GM10266 (cell line): Measurements from ENCODE around the gene NDUFV2.

ENCODE experiments used
- DNase-seq: peaks from one replicate; pipeline ENCODE4 v3.0.0; 2012; ENCODE audit errors: extremely low spot score
- TF ChIP-seq, protein P1 (sequence below): IDR thresholded peaks from 2 replicates; pipeline ENCODE4 v1.5.1; 2012; ENCODE audit warnings: mild to moderate bottlenecking, low read depth; ENCODE audit not compliant: control insufficient read depth, insufficient read depth; ENCODE audit errors: missing control alignments

Gene NDUFV2

DNA sequence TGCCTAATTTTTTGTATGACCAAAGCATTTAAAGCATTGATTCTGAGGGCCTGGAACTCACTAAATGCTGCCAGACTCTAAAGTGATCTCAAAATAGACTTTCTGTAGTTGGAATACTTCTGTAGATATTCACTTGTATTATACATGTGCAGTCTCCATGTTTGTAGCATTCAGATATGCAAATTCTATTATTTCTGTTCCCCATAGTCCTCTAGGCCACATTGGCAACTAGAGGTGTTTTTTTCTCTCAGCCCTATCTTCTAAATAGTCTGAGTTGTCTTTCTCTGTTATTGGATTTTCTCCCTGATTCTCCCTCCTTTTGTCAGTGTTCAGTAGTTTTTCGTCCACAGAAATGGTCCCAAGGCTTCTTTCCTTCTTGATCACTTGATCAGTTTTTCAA, 72.6 kb downstream of the NDUFV2 start:
- no peak for DNase-seq
- TF ChIP-seq, protein P1, sequence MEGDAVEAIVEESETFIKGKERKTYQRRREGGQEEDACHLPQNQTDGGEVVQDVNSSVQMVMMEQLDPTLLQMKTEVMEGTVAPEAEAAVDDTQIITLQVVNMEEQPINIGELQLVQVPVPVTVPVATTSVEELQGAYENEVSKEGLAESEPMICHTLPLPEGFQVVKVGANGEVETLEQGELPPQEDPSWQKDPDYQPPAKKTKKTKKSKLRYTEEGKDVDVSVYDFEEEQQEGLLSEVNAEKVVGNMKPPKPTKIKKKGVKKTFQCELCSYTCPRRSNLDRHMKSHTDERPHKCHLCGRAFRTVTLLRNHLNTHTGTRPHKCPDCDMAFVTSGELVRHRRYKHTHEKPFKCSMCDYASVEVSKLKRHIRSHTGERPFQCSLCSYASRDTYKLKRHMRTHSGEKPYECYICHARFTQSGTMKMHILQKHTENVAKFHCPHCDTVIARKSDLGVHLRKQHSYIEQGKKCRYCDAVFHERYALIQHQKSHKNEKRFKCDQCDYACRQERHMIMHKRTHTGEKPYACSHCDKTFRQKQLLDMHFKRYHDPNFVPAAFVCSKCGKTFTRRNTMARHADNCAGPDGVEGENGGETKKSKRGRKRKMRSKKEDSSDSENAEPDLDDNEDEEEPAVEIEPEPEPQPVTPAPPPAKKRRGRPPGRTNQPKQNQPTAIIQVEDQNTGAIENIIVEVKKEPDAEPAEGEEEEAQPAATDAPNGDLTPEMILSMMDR = no peak

DNA sequence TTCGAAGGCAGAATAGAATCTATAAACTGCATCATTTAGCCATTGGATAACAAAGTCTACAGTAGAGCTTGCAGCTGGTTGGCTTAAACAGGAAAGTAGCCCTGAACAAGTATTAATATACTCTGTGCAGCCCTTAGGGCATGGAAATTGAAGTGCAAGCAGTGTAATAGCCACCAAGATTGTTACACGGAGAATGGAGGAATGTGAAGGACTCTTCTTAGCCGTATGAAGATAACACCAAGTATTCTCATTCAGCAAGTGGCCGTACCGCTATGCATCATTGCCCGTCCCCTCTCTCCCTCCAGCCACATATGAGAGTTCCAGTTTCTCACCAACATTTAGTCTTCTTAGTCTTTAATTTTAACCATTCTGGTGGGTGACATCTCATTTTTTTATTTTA, 74.5 kb downstream of the NDUFV2 start:
- no peak for DNase-seq
- TF ChIP-seq, protein P1 = no peak

DNA sequence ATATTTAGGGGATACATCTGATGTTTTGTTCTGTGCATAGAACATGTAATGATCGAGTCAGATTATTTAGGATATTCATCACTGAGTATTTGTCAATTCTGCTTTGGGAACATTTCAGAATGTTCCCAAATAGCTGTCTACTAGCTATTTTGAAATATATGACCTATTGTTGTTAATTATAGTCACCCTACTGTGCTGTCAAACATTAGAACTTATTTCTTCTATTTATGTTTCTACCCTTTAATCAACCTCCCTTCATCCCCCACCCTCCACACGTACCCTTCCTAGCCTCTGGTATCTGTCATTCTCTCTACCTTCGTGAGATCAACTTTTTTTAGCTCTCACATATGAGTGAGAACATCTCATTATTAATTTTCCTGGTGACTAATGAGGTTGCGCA, 75.0 kb downstream of the NDUFV2 start:
- DNase-seq = no peak
- TF ChIP-seq, protein P1 = no peak

DNA sequence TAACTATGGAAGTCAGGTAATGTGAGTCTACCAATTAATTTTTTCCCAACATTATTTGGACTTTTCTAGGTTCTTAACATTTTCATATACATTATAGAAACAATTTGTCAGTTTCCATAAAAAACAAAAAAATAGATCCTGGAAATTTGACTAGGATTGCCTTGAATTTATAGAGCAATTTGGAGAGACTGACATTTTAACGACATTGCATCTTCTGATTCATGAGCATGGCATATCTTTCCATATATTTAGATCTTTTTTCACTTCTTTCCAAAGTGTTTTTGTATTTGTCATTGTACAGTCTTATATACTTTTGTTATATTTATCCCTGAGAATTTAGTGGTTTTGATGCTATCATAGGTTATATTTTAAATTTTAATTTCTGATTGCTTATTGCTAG, 76.1 kb downstream of the NDUFV2 start:
- TF ChIP-seq, protein P1 = no peak
- DNase-seq = no peak

DNA sequence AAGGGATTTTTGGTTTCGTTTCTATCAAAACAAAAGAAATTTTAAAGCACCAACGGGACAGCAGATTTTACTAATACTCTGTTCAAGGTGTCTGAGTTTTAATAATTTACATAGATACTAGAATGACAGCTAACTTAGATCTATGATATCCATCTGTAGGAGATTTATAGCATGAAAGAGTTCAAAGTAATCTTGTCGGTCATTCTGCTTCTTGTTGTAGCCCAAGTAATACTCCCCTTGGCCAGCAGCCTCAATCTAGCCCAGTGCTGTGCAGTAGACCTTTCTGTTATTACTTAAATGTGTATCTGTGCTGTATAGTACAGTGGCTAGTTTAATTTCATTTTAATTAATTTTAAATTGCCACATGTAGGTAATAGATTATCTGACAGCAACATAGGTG, 78.8 kb downstream of the NDUFV2 start:
- no peak for DNase-seq
- TF ChIP-seq, protein P1 = no peak

DNA sequence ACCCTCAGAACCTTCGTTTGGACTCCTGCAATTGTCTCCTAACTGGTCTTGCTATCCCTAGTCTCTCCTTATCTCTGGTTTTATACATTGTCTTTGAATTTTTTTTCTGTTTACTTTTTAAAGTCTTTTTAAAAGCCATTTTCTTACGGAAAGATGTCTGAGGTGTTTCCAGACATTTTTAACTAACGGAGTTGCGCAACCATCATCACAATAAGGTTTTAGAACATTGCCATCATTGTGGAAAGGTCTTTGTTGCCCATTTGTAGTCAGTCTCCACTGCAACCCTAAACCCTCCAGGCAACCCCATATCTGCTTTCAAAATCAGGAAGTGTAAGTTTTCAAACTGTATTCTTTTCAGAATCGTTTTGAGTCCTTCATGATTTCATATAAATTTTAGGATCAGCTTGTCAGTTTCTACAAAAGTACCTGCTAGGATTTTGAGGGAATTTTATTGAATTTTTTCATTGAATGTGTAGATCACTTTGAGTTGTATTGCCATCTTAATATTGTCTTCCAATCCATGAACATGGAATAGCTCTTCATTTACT, 80.4 kb downstream of the NDUFV2 start:
- TF ChIP-seq, protein P1 = no peak
- DNase-seq = no peak
